Measurements from ENCODE around the gene P2RY11.

GRCh38 chr19:10096615-10096963 lies 14.9 kb upstream of the P2RY11 start:
- no peak for TF ChIP-seq CTCF (conservative IDR thresholded peaks at IDR 0.05; ENCODE audit: low read length)
- no peak for TF ChIP-seq EZH2phosphoT487 (IDR thresholded peaks at IDR 0.05; ENCODE audit: borderline replicate concordance, low read depth, low read length)

Data from OCI-LY7 (cell line).